DND-41 (cell line): Measurements from ENCODE around the gene EFHC2.

Source experiments
- EZH2 ChIP-seq: IDR thresholded peaks from 3 replicates; pipeline ENCODE4 v1.6.1; 2012; ENCODE audit warnings: borderline replicate concordance, low read depth, mild to moderate bottlenecking, moderate library complexity, low read length, inconsistent platforms; ENCODE audit not compliant: severe bottlenecking
- TF ChIP-seq, protein P1 (sequence below): IDR thresholded peaks from 2 replicates; pipeline ENCODE4 v1.5.1; 2012; ENCODE audit warnings: borderline replicate concordance, low read length, moderate library complexity, mild to moderate bottlenecking; ENCODE audit not compliant: poor library complexity, severe bottlenecking; ENCODE audit errors: extremely low read depth

DNA sequence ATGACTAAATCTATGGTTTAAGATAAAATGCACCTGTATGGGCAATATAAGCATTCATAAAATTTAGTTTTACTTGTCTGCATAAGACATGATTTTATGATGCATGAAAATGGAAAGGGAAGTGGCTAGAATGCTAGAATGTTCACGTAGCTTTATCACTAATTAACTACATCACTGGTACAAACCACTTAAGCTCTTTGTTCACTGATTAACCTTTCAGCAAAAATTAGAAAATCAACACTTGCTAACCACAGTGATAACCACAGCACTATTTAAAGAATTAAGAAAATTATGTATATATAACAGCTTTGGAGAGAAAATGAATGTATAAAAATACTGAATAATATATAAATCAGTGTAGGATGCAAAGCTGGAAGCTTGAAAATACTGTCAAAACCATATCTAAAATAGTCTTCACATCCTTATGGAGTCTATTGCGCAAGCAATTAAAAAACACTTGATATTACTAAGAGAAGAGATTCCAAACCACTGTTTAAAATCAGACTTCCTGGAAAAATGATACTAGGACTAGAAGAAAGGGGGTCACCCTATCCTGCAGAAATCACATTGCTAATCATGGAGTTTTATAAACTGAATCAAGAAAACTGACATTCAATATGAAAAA, 51.9 kb downstream of the EFHC2 start:
- TF ChIP-seq EZH2: no peak
- TF ChIP-seq, protein P1, sequence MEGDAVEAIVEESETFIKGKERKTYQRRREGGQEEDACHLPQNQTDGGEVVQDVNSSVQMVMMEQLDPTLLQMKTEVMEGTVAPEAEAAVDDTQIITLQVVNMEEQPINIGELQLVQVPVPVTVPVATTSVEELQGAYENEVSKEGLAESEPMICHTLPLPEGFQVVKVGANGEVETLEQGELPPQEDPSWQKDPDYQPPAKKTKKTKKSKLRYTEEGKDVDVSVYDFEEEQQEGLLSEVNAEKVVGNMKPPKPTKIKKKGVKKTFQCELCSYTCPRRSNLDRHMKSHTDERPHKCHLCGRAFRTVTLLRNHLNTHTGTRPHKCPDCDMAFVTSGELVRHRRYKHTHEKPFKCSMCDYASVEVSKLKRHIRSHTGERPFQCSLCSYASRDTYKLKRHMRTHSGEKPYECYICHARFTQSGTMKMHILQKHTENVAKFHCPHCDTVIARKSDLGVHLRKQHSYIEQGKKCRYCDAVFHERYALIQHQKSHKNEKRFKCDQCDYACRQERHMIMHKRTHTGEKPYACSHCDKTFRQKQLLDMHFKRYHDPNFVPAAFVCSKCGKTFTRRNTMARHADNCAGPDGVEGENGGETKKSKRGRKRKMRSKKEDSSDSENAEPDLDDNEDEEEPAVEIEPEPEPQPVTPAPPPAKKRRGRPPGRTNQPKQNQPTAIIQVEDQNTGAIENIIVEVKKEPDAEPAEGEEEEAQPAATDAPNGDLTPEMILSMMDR: no peak
